Suprapubic skin (tissue), 4 donors: Measurements from ENCODE around the gene TAL2.

ENCODE experiments used
- POLR2A ChIP-seq, 2 donors: fragments of 450-650 bp; IDR thresholded peaks; one replicate each; pipeline ENCODE4 v1.6.1; 2017; ENCODE audit warnings: antibody characterized with exemption in 2 of 2, mild to moderate bottlenecking in 2 of 2, moderate library complexity in 2 of 2
- POLR2AphosphoS5 ChIP-seq, 3 donors: sonication (generic); formaldehyde crosslinking; IDR thresholded peaks; one replicate each; pipeline ENCODE4 v1.6.1; 2017; ENCODE audit warnings: antibody characterized with exemption in 3 of 3

GRCh38 chr9:105637787-105638395 is 24.4 kb upstream of the TAL2 start:
- TF ChIP-seq POLR2AphosphoS5 (IDR thresholded peaks at IDR 0.05) (no peak), POLR2A (IDR thresholded peaks at IDR 0.05) (no peak)
